ENCODE data around the gene PTPRG. TPM values are rescaled to one million over a fixed set of nuclear protein-coding genes. Genes with fewer than 3 reads are reported as not detected.

PTPRG gene
- polyA plus RNA-seq, 1 donor (not counting 4 experiments of a cell fraction or from before 2014, with no cell fraction given): 12.1 TPM

GRCh38 chr3:61922118-61922517 is 360.7 kb downstream of the PTPRG start:
- no peak for DNase-seq (ENCODE audit: low read depth, low spot score)
- H3K27ac ChIP-seq (ENCODE audit: control insufficient read depth, insufficient read depth, low read length): no peak overlapping the region
- no peaks in the 10 kb centered on the region for H3K27me3 ChIP-seq (ENCODE audit: control insufficient read depth, extremely low read depth, insufficient read depth, low read length)
- no peak overlapping the region for H3K9ac ChIP-seq (ENCODE audit: control insufficient read depth, extremely low read depth, insufficient read depth, low read length)
- H3K9me3 ChIP-seq (ENCODE audit: control insufficient read depth, low read depth, low read length): no peaks in the 10 kb centered on the region
- H3K4me2 ChIP-seq (ENCODE audit: control insufficient read depth, extremely low read depth, insufficient read depth, low read depth, low read length): no peak overlapping the region
- H3K9me1 ChIP-seq (ENCODE audit: control insufficient read depth, extremely low read depth, insufficient read depth, low read length): no peaks in the 10 kb centered on the region
- H2AFZ ChIP-seq (ENCODE audit: control insufficient read depth, low read length): no peak overlapping the region
- peak; percentile 34 for FAIRE-seq
- H3K4me1 ChIP-seq (ENCODE audit: control insufficient read depth, extremely low read depth, insufficient read depth, low read length): peaks cover 8% of the 10 kb centered on the region
- no peaks in the 10 kb centered on the region for H3K79me2 ChIP-seq (ENCODE audit: control insufficient read depth, insufficient read depth, low read length)
- H4K20me1 ChIP-seq (ENCODE audit: control insufficient read depth, extremely low read depth, insufficient read depth, low read length): no peaks in the 10 kb centered on the region
- no peak overlapping the region for H3K4me3 ChIP-seq (ENCODE audit: control insufficient read depth in 2 of 3, extremely low read depth in 1 of 3, insufficient read depth in 2 of 3, low read depth in 1 of 3, low read length in 3 of 3)
- dilution Hi-C loops (cut with MboI; ENCODE audit: extremely low pct_ligation_motif_present, low sequenced_read_pairs): no loop called here
- TF ChIP-seq CTCF (optimal IDR thresholded peaks at IDR 0.05 in 1 of 3, IDR thresholded peaks at IDR 0.05 in 1 of 3, conservative IDR thresholded peaks at IDR 0.05 in 1 of 3; ENCODE audit: extremely low read depth in 1 of 3, insufficient read depth in 2 of 3, low read length in 3 of 3) (no peak), EZH2 (IDR thresholded peaks at IDR 0.05; ENCODE audit: low read length) (no peak)
- H3K36me3 ChIP-seq (ENCODE audit: control insufficient read depth in 2 of 2, extremely low read depth in 1 of 2, insufficient read depth in 2 of 2, low read length in 2 of 2): no peaks in the 10 kb centered on the region

GRCh38 chr3:61924090-61924735 is 362.8 kb downstream of the PTPRG start:
- no peak for DNase-seq (ENCODE audit: low read depth, low spot score)
- no peak overlapping the region for H3K9ac ChIP-seq (ENCODE audit: control insufficient read depth, extremely low read depth, insufficient read depth, low read length)
- no peaks in the 10 kb centered on the region for H3K79me2 ChIP-seq (ENCODE audit: control insufficient read depth, insufficient read depth, low read length)
- H3K4me1 ChIP-seq (ENCODE audit: control insufficient read depth, extremely low read depth, insufficient read depth, low read length): peaks cover 13% of the 10 kb centered on the region
- no peaks in the 10 kb centered on the region for H3K36me3 ChIP-seq (ENCODE audit: control insufficient read depth in 2 of 2, extremely low read depth in 1 of 2, insufficient read depth in 2 of 2, low read length in 2 of 2)
- H4K20me1 ChIP-seq (ENCODE audit: control insufficient read depth, extremely low read depth, insufficient read depth, low read length): no peaks in the 10 kb centered on the region
- H3K4me3 ChIP-seq (ENCODE audit: control insufficient read depth in 2 of 3, extremely low read depth in 1 of 3, insufficient read depth in 2 of 3, low read depth in 1 of 3, low read length in 3 of 3): no peak overlapping the region
- no peak for TF ChIP-seq CTCF (optimal IDR thresholded peaks at IDR 0.05 in 1 of 3, IDR thresholded peaks at IDR 0.05 in 1 of 3, conservative IDR thresholded peaks at IDR 0.05 in 1 of 3; ENCODE audit: extremely low read depth in 1 of 3, insufficient read depth in 2 of 3, low read length in 3 of 3)
- TF ChIP-seq EZH2 (IDR thresholded peaks at IDR 0.05; ENCODE audit: low read length): no peak
- FAIRE-seq: no peak
- H2AFZ ChIP-seq (ENCODE audit: control insufficient read depth, low read length): no peak overlapping the region
- no peaks in the 10 kb centered on the region for H3K9me3 ChIP-seq (ENCODE audit: control insufficient read depth, low read depth, low read length)
- H3K27me3 ChIP-seq (ENCODE audit: control insufficient read depth, extremely low read depth, insufficient read depth, low read length): no peaks in the 10 kb centered on the region
- no peak overlapping the region for H3K4me2 ChIP-seq (ENCODE audit: control insufficient read depth, extremely low read depth, insufficient read depth, low read depth, low read length)
- dilution Hi-C loops (cut with MboI; ENCODE audit: extremely low pct_ligation_motif_present, low sequenced_read_pairs): no loop called here
- no peaks in the 10 kb centered on the region for H3K9me1 ChIP-seq (ENCODE audit: control insufficient read depth, extremely low read depth, insufficient read depth, low read length)
- no peak overlapping the region for H3K27ac ChIP-seq (ENCODE audit: control insufficient read depth, insufficient read depth, low read length)

Measured in keratinocyte (primary cell).